ENCODE results near the gene ABCB10. TPM values are rescaled to one million over a fixed set of nuclear protein-coding genes. Genes with fewer than 3 reads are reported as not detected.

Gene ABCB10
- total RNA-seq, 1 experiment from 2014 or later: 18.3 TPM

GRCh38 chr1:229582011-229582694 is 23.6 kb upstream of the ABCB10 start:
- H3K9me3 ChIP-seq (replicated peaks): no peaks in the 10 kb centered on the region
- no peak overlapping the region for H3K4me3 ChIP-seq
- no peak for DNase-seq
- no peaks in the 10 kb centered on the region; the same call in 1 of the 2 replicates for H3K4me1 ChIP-seq
- no peaks in the 10 kb centered on the region for H3K27me3 ChIP-seq
- H3K36me3 ChIP-seq: no peaks in the 10 kb centered on the region
- no peak overlapping the region for H3K27ac ChIP-seq

- Histone ChIP-seq H3K36me3 (no peaks in the 10 kb centered on the region), H3K27me3 (no peaks in the 10 kb centered on the region), H3K4me1 (no peaks in the 10 kb centered on the region; the same call in 1 of the 2 replicates), H3K4me3 (no peak overlapping the region), H3K9me3 (replicated peaks) (no peaks in the 10 kb centered on the region), H3K27ac (no peak overlapping the region)
- DNase-seq: no peak
Observed at GRCh38 chr1:229581485-229581884, 23.0 kb upstream of the ABCB10 start.

- Histone ChIP-seq H3K36me3 (no peaks in the 10 kb centered on the region), H3K4me3 (peak overlapping the region; percentile 18; the same call in 1 of the 2 replicates), H3K4me1 (no peaks in the 10 kb centered on the region; the same call in 1 of the 2 replicates), H3K27me3 (no peaks in the 10 kb centered on the region), H3K9me3 (replicated peaks) (no peaks in the 10 kb centered on the region), H3K27ac (no peak overlapping the region)
- DNase-seq: peak; percentile 32 to 60
Observed at GRCh38 chr1:229579059-229579673, 20.7 kb upstream of the ABCB10 start.

GRCh38 chr1:229578168-229579058 is 19.9 kb upstream of the ABCB10 start:
- Histone ChIP-seq H3K4me1 (no peaks in the 10 kb centered on the region; the same call in 1 of the 2 replicates), H3K27me3 (no peaks in the 10 kb centered on the region), H3K4me3 (no peak overlapping the region), H3K36me3 (no peaks in the 10 kb centered on the region), H3K27ac (no peak overlapping the region), H3K9me3 (replicated peaks) (no peaks in the 10 kb centered on the region)
- no peak for DNase-seq

- Histone ChIP-seq H3K9me3 (replicated peaks) (no peaks in the 10 kb centered on the region), H3K4me1 (no peaks in the 10 kb centered on the region; the same call in 1 of the 2 replicates), H3K27me3 (no peaks in the 10 kb centered on the region), H3K36me3 (no peaks in the 10 kb centered on the region), H3K27ac (no peak overlapping the region), H3K4me3 (no peak overlapping the region)
- no peak for DNase-seq
Observed at GRCh38 chr1:229574679-229575442, 16.4 kb upstream of the ABCB10 start.

GRCh38 chr1:229572286-229572685 is 13.8 kb upstream of the ABCB10 start:
- Histone ChIP-seq H3K27me3 (no peaks in the 10 kb centered on the region), H3K4me1 (no peaks in the 10 kb centered on the region), H3K27ac (no peak overlapping the region), H3K9me3 (replicated peaks) (no peaks in the 10 kb centered on the region), H3K4me3 (no peak overlapping the region), H3K36me3 (no peaks in the 10 kb centered on the region)
- DNase-seq: no peak

- Histone ChIP-seq H3K9me3 (replicated peaks) (no peaks in the 10 kb centered on the region), H3K36me3 (no peaks in the 10 kb centered on the region), H3K4me3 (no peak overlapping the region), H3K27ac (no peak overlapping the region), H3K27me3 (no peaks in the 10 kb centered on the region), H3K4me1 (no peaks in the 10 kb centered on the region)
- no peak for DNase-seq
Observed at GRCh38 chr1:229570891-229571516, 12.5 kb upstream of the ABCB10 start.

GRCh38 chr1:229570305-229570704 is 11.8 kb upstream of the ABCB10 start:
- Histone ChIP-seq H3K27me3 (no peaks in the 10 kb centered on the region), H3K9me3 (replicated peaks) (no peaks in the 10 kb centered on the region), H3K27ac (no peak overlapping the region), H3K4me1 (no peaks in the 10 kb centered on the region), H3K4me3 (no peak overlapping the region), H3K36me3 (no peaks in the 10 kb centered on the region)
- no peak for DNase-seq

GRCh38 chr1:229567109-229567868 is 8.8 kb upstream of the ABCB10 start:
- no peak for DNase-seq
- H3K27me3 ChIP-seq: no peaks in the 10 kb centered on the region
- H3K9me3 ChIP-seq (replicated peaks): no peaks in the 10 kb centered on the region
- H3K4me1 ChIP-seq: peaks cover 7% of the 10 kb centered on the region; the same call in 1 of the 2 replicates
- no peaks in the 10 kb centered on the region for H3K36me3 ChIP-seq
- no peak overlapping the region for H3K27ac ChIP-seq
- no peak overlapping the region for H3K4me3 ChIP-seq

GRCh38 chr1:229563701-229564100 is 5.2 kb upstream of the ABCB10 start:
- H3K4me3 ChIP-seq: no peak overlapping the region
- H3K27me3 ChIP-seq: no peaks in the 10 kb centered on the region
- no peaks in the 10 kb centered on the region for H3K36me3 ChIP-seq
- no peaks in the 10 kb centered on the region for H3K9me3 ChIP-seq (replicated peaks)
- no peak overlapping the region for H3K27ac ChIP-seq
- H3K4me1 ChIP-seq: peaks cover 7% of the 10 kb centered on the region; the same call in 1 of the 2 replicates
- peak; percentile 22 to 33 for DNase-seq

- Histone ChIP-seq H3K36me3 (no peaks in the 10 kb centered on the region), H3K27ac (no peak overlapping the region), H3K4me1 (peaks cover 7% of the 10 kb centered on the region; the same call in 1 of the 2 replicates), H3K27me3 (no peaks in the 10 kb centered on the region), H3K9me3 (replicated peaks) (no peaks in the 10 kb centered on the region), H3K4me3 (no peak overlapping the region)
- DNase-seq: peak in 1 of 2 experiments; percentile 26
Observed at GRCh38 chr1:229563241-229563640, 4.7 kb upstream of the ABCB10 start.

GRCh38 chr1:229562686-229563085 is 4.2 kb upstream of the ABCB10 start:
- Histone ChIP-seq H3K36me3 (no peaks in the 10 kb centered on the region), H3K9me3 (replicated peaks) (no peaks in the 10 kb centered on the region), H3K4me3 (no peak overlapping the region), H3K27ac (no peak overlapping the region), H3K4me1 (peaks cover 7% of the 10 kb centered on the region; the same call in 1 of the 2 replicates), H3K27me3 (no peaks in the 10 kb centered on the region)
- no peak for DNase-seq

GRCh38 chr1:229561141-229561540 is 2.6 kb upstream of the ABCB10 start:
- no peaks in the 10 kb centered on the region for H3K27me3 ChIP-seq
- H3K36me3 ChIP-seq: no peaks in the 10 kb centered on the region
- peaks cover 7% of the 10 kb centered on the region; the same call in 1 of the 2 replicates for H3K4me1 ChIP-seq
- DNase-seq: no peak
- H3K27ac ChIP-seq: no peak overlapping the region
- no peak overlapping the region for H3K4me3 ChIP-seq
- H3K9me3 ChIP-seq (replicated peaks): no peaks in the 10 kb centered on the region
